ENCODE measurements around the gene NETO2. TPM values are rescaled to one million over a fixed set of nuclear protein-coding genes. Genes with fewer than 3 reads are reported as not detected.

Gene NETO2
- total and polyA plus RNA-seq, 4 donors: 0.20 to 1.6 (median 0.37) TPM

GRCh38 chr16:47034455-47034854 lies 109.3 kb downstream of the NETO2 start:
- Histone ChIP-seq H3K9me3 (ENCODE audit: control insufficient read depth in 4 of 4, low read length in 3 of 4) (no peaks in the 10 kb centered on the region), H3K27me3 (ENCODE audit: control insufficient read depth in 4 of 4, insufficient read depth in 4 of 4, low read length in 3 of 4) (no peaks in the 10 kb centered on the region), H3K4me3 (ENCODE audit: low read depth in 1 of 3, low read length in 3 of 3) (no peak overlapping the region), H3K36me3 (ENCODE audit: control insufficient read depth in 4 of 4, insufficient read depth in 3 of 4, low read depth in 1 of 4, low read length in 3 of 4) (no peaks in the 10 kb centered on the region), H3K9ac (ENCODE audit: low read depth in 1 of 2, low read length in 2 of 2) (no peak overlapping the region), H3K27ac (ENCODE audit: low read depth in 1 of 2, low read length in 2 of 2) (no peak overlapping the region), H3K4me1 (ENCODE audit: control insufficient read depth in 4 of 4, insufficient read depth in 4 of 4, low read length in 3 of 4) (peaks cover 0 to 8% (median 2%) of the 10 kb centered on the region in 4 donors)
- TF ChIP-seq EGR1 (IDR thresholded peaks at IDR 0.05; ENCODE audit: low read depth in 2 of 2) (no peak), RXRA (IDR thresholded peaks at IDR 0.05) (no peak), MAX (IDR thresholded peaks at IDR 0.05) (no peak), FOXA1 (IDR thresholded peaks at IDR 0.05) (no peak), GABPA (IDR thresholded peaks at IDR 0.05 in 1 of 2, conservative IDR thresholded peaks at IDR 0.05 in 1 of 2) (no peak), REST (IDR thresholded peaks at IDR 0.05) (no peak), HNF4G (IDR thresholded peaks at IDR 0.05) (no peak), RAD21 (IDR thresholded peaks at IDR 0.05) (no peak), FOXA2 (IDR thresholded peaks at IDR 0.05) (no peak), JUND (IDR thresholded peaks at IDR 0.05) (no peak), YY1 (IDR thresholded peaks at IDR 0.05) (no peak), SP1 (IDR thresholded peaks at IDR 0.05) (no peak), CTCF (IDR thresholded peaks at IDR 0.05; ENCODE audit: low read depth, low read length, missing input control) (no peak), HNF4A (conservative IDR thresholded peaks at IDR 0.05) (no peak)
- TF ChIP-seq, protein P1, sequence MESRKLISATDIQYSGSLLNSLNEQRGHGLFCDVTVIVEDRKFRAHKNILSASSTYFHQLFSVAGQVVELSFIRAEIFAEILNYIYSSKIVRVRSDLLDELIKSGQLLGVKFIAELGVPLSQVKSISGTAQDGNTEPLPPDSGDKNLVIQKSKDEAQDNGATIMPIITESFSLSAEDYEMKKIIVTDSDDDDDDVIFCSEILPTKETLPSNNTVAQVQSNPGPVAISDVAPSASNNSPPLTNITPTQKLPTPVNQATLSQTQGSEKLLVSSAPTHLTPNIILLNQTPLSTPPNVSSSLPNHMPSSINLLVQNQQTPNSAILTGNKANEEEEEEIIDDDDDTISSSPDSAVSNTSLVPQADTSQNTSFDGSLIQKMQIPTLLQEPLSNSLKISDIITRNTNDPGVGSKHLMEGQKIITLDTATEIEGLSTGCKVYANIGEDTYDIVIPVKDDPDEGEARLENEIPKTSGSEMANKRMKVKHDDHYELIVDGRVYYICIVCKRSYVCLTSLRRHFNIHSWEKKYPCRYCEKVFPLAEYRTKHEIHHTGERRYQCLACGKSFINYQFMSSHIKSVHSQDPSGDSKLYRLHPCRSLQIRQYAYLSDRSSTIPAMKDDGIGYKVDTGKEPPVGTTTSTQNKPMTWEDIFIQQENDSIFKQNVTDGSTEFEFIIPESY (IDR thresholded peaks at IDR 0.05): no peak
- WGBS: 88% methylated on average over 2 of the region's 2 CpGs
- no peak for DNase-seq (ENCODE audit: low spot score)

DNA sequence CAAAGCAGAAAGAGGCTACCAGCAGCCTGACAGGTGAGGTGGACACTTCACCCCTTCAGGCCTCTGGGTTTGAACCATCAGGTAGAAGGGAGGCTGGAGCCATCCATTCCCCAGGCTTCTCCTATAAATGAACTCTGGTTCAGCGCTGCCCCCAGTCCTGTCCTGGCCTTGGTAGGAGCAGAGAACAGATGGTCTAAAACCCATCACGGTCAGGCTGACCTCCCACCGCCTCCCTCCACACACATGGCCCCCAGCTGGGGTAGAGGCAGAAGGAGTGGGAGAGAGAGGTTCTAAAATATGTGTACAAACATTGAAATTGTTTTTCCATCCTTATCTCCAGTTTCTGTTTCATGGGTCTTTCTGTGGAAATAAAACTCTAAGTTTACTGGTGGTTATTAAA lies 110.6 kb downstream of the NETO2 start:
- no peak overlapping the region for H3K4me3 ChIP-seq (ENCODE audit: low read depth in 1 of 3, low read length in 3 of 3)
- H3K27ac ChIP-seq (ENCODE audit: low read depth in 1 of 2, low read length in 2 of 2): no peak overlapping the region
- TF ChIP-seq EGR1 (IDR thresholded peaks at IDR 0.05; ENCODE audit: low read depth in 2 of 2) (no peak), GABPA (IDR thresholded peaks at IDR 0.05 in 1 of 2, conservative IDR thresholded peaks at IDR 0.05 in 1 of 2) (no peak), RXRA (IDR thresholded peaks at IDR 0.05) (no peak), YY1 (IDR thresholded peaks at IDR 0.05) (no peak), HNF4G (IDR thresholded peaks at IDR 0.05) (no peak), TAF1 (conservative IDR thresholded peaks at IDR 0.05) (no peak), NR2F2 (IDR thresholded peaks at IDR 0.05) (no peak), HNF4A (conservative IDR thresholded peaks at IDR 0.05) (no peak), MAX (IDR thresholded peaks at IDR 0.05) (no peak), ATF3 (IDR thresholded peaks at IDR 0.05) (no peak), FOXA2 (IDR thresholded peaks at IDR 0.05) (no peak)
- WGBS: 95% methylated on average over 3 of the region's 3 CpGs
- H3K36me3 ChIP-seq (ENCODE audit: control insufficient read depth in 4 of 4, insufficient read depth in 3 of 4, low read depth in 1 of 4, low read length in 3 of 4): no peaks in the 10 kb centered on the region
- H3K27me3 ChIP-seq (ENCODE audit: control insufficient read depth in 4 of 4, insufficient read depth in 4 of 4, low read length in 3 of 4): no peaks in the 10 kb centered on the region
- H3K9ac ChIP-seq (ENCODE audit: low read depth in 1 of 2, low read length in 2 of 2): no peak overlapping the region
- DNase-seq (ENCODE audit: low spot score): no peak
- no peaks in the 10 kb centered on the region for H3K9me3 ChIP-seq (ENCODE audit: control insufficient read depth in 4 of 4, low read length in 3 of 4)
- peaks cover 0 to 7% (median 2%) of the 10 kb centered on the region in 4 donors for H3K4me1 ChIP-seq (ENCODE audit: control insufficient read depth in 4 of 4, insufficient read depth in 4 of 4, low read length in 3 of 4)
